Endothelial cell of umbilical vein (primary cell): ENCODE results near the gene SLC24A3. TPM values are rescaled to one million over a fixed set of nuclear protein-coding genes. Genes with fewer than 3 reads are reported as not detected.

ENCODE experiments used
- BruUV-seq: library from RNA; stranded (reverse); fragments of 400-500 nt; replicated peaks from 2 replicates; lab custom pipeline; 2021; lab: Mats Ljungman, UMichigan
- CTCF ChIA-PET: fragments of 300-600, 350-600 bp; sonication (Branson Sonifier 250); formaldehyde crosslinking; loops from one replicate; lab custom pipeline; 2021; ENCODE audit warnings: antibody characterized with exemption, inconsistent platforms; lab: Charles Lee
- POLR2A ChIA-PET: fragments of 300-600, 350-600 bp; sonication (Branson Sonifier 250); formaldehyde crosslinking; loops from one replicate; lab custom pipeline; 2021; ENCODE audit warnings: antibody characterized with exemption, inconsistent platforms; lab: Charles Lee
- DNase-seq: peaks from one replicate; pipeline ENCODE4 v3.0.0-alpha.2; 2011; ENCODE audit warnings: low read depth, low spot score
- FAIRE-seq: peaks from 2 replicates; lab custom pipeline; 2011; peaks lifted over from hg19 to GRCh38; lab: Jason Lieb, UNC
- H2AFZ ChIP-seq: 2 replicates; pipeline ENCODE4 v1.6.0; 2012; ENCODE audit warnings: low read depth, low read length, control low read depth, inconsistent platforms
- H3K27ac ChIP-seq: 2 replicates; pipeline ENCODE4 v1.5.1; 2011; ENCODE audit warnings: low read depth, mild to moderate bottlenecking, control low read depth, low read length, moderate library complexity; ENCODE audit not compliant: insufficient read depth
- H3K27me3 ChIP-seq, 2 experiments: 2 replicates each; pipeline versions ENCODE4 v1.6.0 to v1.6.1; 2011; ENCODE audit warnings: low read length in 2 of 2, mixed read lengths in 1 of 2; ENCODE audit not compliant: control insufficient read depth in 2 of 2, insufficient read depth in 2 of 2
- H3K36me3 ChIP-seq, 2 experiments: 2 replicates in 1 of 2; 3 replicates in 1 of 2; pipeline ENCODE4 v1.5.1; 2011; ENCODE audit warnings: low read length in 2 of 2, mild to moderate bottlenecking in 1 of 2, moderate library complexity in 1 of 2; ENCODE audit not compliant: control insufficient read depth in 2 of 2, insufficient read depth in 2 of 2; ENCODE audit errors: extremely low read depth in 1 of 2
- H3K4me1 ChIP-seq: 3 replicates; pipeline ENCODE4 v1.5.1; 2011; ENCODE audit warnings: mild to moderate bottlenecking, low read length; ENCODE audit not compliant: control insufficient read depth, insufficient read depth; ENCODE audit errors: extremely low read depth
- H3K4me2 ChIP-seq: 2 replicates; pipeline ENCODE4 v1.6.1; 2011; ENCODE audit warnings: low read length, control low read depth, mixed read lengths; ENCODE audit not compliant: insufficient read depth
- H3K4me3 ChIP-seq, 3 experiments: fragments of 200-600 bp in 1 of 3; sonication (generic), shearing (Covaris generic) in 1 of 3; replicated peaks in 1 of 3; 2 replicates each; pipeline ENCODE4 v1.5.1; 2011 to 2016; ENCODE audit warnings: control low read depth in 3 of 3, low read length in 3 of 3, mild to moderate bottlenecking in 2 of 3, inconsistent platforms in 1 of 3, low read depth in 1 of 3, moderate library complexity in 1 of 3; ENCODE audit not compliant: insufficient read depth in 1 of 3
- H3K79me2 ChIP-seq: 2 replicates; pipeline ENCODE4 v1.6.0; 2012; ENCODE audit warnings: low read length, inconsistent platforms; ENCODE audit not compliant: control insufficient read depth, insufficient read depth
- H3K9ac ChIP-seq: replicated peaks from 2 replicates; pipeline ENCODE3; 2011; ENCODE audit warnings: low read length, control low read depth; ENCODE audit not compliant: insufficient read depth; ENCODE audit errors: extremely low read depth
- H3K9me1 ChIP-seq: replicated peaks from 3 replicates; pipeline ENCODE4 v1.6.0; 2011; ENCODE audit warnings: mild to moderate bottlenecking, low read length; ENCODE audit not compliant: control insufficient read depth, insufficient read depth; ENCODE audit errors: extremely low read depth
- H3K9me3 ChIP-seq: replicated peaks from 2 replicates; pipeline ENCODE4 v1.5.1; 2012; ENCODE audit warnings: low read length, inconsistent platforms; ENCODE audit not compliant: control insufficient read depth, insufficient read depth
- H4K20me1 ChIP-seq: replicated peaks from 2 replicates; pipeline ENCODE3; 2011; ENCODE audit warnings: mild to moderate bottlenecking, low read length; ENCODE audit not compliant: control insufficient read depth, insufficient read depth; ENCODE audit errors: extremely low read depth
- CTCF ChIP-seq, 2 donors: IDR thresholded peaks; 1 replicate in 1 of 2; 2 replicates in 1 of 2; pipeline ENCODE4 v1.5.1; 2011; ENCODE audit warnings: low read length in 2 of 2, mild to moderate bottlenecking in 2 of 2, moderate library complexity in 2 of 2, control low read depth in 1 of 2, inconsistent platforms in 1 of 2, low read depth in 1 of 2; ENCODE audit not compliant: insufficient read depth in 1 of 2; ENCODE audit errors: extremely low read depth in 1 of 2
- EZH2 ChIP-seq: IDR thresholded peaks from 2 replicates; pipeline ENCODE4 v1.6.1; 2012; ENCODE audit warnings: borderline replicate concordance, low read depth, mild to moderate bottlenecking, moderate library complexity, low read length, inconsistent platforms; ENCODE audit not compliant: severe bottlenecking
- FOS ChIP-seq: IDR thresholded peaks from 2 replicates; pipeline ENCODE4 v1.6.1; 2011; ENCODE audit warnings: mild to moderate bottlenecking, low read length, moderate library complexity, borderline replicate concordance; ENCODE audit not compliant: insufficient read depth
- GATA2 ChIP-seq: IDR thresholded peaks from 2 replicates; pipeline ENCODE4 v1.7.0; 2011; ENCODE audit warnings: low read depth, mild to moderate bottlenecking, moderate library complexity, mixed read lengths, low read length; ENCODE audit not compliant: insufficient read length, insufficient read depth
- JUN ChIP-seq: IDR thresholded peaks from 2 replicates; pipeline ENCODE4 v1.6.1; 2011; ENCODE audit warnings: borderline replicate concordance, low read depth; ENCODE audit not compliant: insufficient read length, insufficient read depth
- MAX ChIP-seq: IDR thresholded peaks from 2 replicates; pipeline ENCODE4 v1.6.1; 2011; ENCODE audit not compliant: insufficient read depth, insufficient read length
- MYC ChIP-seq: IDR thresholded peaks from one replicate; pipeline ENCODE4 v1.6.1; 2011; ENCODE audit warnings: mild to moderate bottlenecking, low read depth, low read length
- POLR2A ChIP-seq: IDR thresholded peaks from 2 replicates; pipeline ENCODE4 v1.6.1; 2012; ENCODE audit warnings: low read depth, mild to moderate bottlenecking, control low read depth, low read length
- POLR2AphosphoS5 ChIP-seq: IDR thresholded peaks from 2 replicates; pipeline ENCODE4 v1.6.1; 2012; ENCODE audit warnings: low read depth, mild to moderate bottlenecking, control low read depth, low read length, moderate library complexity; ENCODE audit not compliant: insufficient read depth
- dilution Hi-C: fragments of 300-500 bp; cut with MboI; formaldehyde crosslinking; loops from one replicate; pipeline ENCODE4 v1.15.0; 2019; ENCODE audit warnings: low sequenced_read_pairs; ENCODE audit not compliant: extremely low pct_ligation_motif_present
- intact Hi-C: fragments of 100-400 bp; cut with micrococcal nuclease; formaldehyde crosslinking; loops from one replicate; pipeline ENCODE4 v1.10.0; 2022
- polyA plus RNA-seq, 4 experiments: library from polyadenylated mRNA; depleted of rRNA in 3 of 4; stranded (reverse) in 3 of 4; unstranded in 1 of 4; fragments of >200 nt; gene quantifications; 2 replicates each; pipeline versions ENCODE4 v1.2.1 to v1.2.3, GENCODE V29; 2011 to 2012; ENCODE audit warnings: missing spikeins in 1 of 4
- total RNA-seq: library from RNA; stranded (reverse); gene quantifications from 2 replicates; pipeline ENCODE4 v1.2.3, GENCODE V29; 2021

SLC24A3 gene
- total and polyA plus RNA-seq, 2 donors (not counting 3 experiments of a cell fraction or from before 2014, with no cell fraction given): not detected

GRCh38 chr20:19327401-19327800, 115.0 kb downstream of the SLC24A3 start:
- FAIRE-seq: no peak
- POLR2A ChIA-PET: no interaction called here

More at GRCh38 chr20:19327401-19327800, 115.0 kb downstream of the SLC24A3 start:
- H3K4me3 ChIP-seq: no peak overlapping the region
- CTCF ChIA-PET: no interaction called here
- no peak overlapping the region for H3K4me2 ChIP-seq
- H3K27me3 ChIP-seq: no peaks in the 10 kb centered on the region
- intact Hi-C loops (no loop called here), dilution Hi-C loops (no loop called here)
- H4K20me1 ChIP-seq: no peaks in the 10 kb centered on the region
- TF ChIP-seq POLR2AphosphoS5 (no peak), FOS (no peak), POLR2A (no peak), MAX (no peak), MYC (no peak), GATA2 (no peak), CTCF (IDR thresholded peaks at IDR 0.05; ENCODE audit: extremely low read depth in 1 of 2, insufficient read depth in 1 of 2, low read depth in 1 of 2, low read length in 2 of 2) (no peak), EZH2 (no peak), JUN (no peak)
- H3K79me2 ChIP-seq: no peaks in the 10 kb centered on the region
- H3K9me1 ChIP-seq: no peaks in the 10 kb centered on the region
- H3K4me1 ChIP-seq: no peaks in the 10 kb centered on the region
- no peaks in the 10 kb centered on the region for H3K36me3 ChIP-seq
- peaks cover 2% of the 10 kb centered on the region for H3K9me3 ChIP-seq
- no peak overlapping the region for H2AFZ ChIP-seq
- no peak for DNase-seq
- no peak overlapping the region for H3K27ac ChIP-seq
- H3K9ac ChIP-seq: no peak overlapping the region
- no TSS peak for BruUV-seq
